ENCODE data around the gene AOPEP. TPM values are rescaled to one million over a fixed set of nuclear protein-coding genes. Genes with fewer than 3 reads are reported as not detected.

Gene AOPEP
- polyA plus RNA-seq, 1 of the 3 experiments (the other 2 are of a cell fraction) = 54.6 TPM

- no peak for TF ChIP-seq MAX (IDR thresholded peaks at IDR 0.05; ENCODE audit: low read depth)
- peak; percentile 29; the same call in 1 of the 2 replicates for TF ChIP-seq TCF12 (IDR thresholded peaks at IDR 0.05)
- TF ChIP-seq USF2 (IDR thresholded peaks at IDR 0.05; ENCODE audit: borderline replicate concordance, low read depth, low read length) = no peak
- peak; percentile 39 for TF ChIP-seq RAD21 (IDR thresholded peaks at IDR 0.05; ENCODE audit: low read length)
- no peak for TF ChIP-seq TAF1 (IDR thresholded peaks at IDR 0.05; ENCODE audit: borderline replicate concordance, low read depth, low read length)
- TF ChIP-seq NRF1 (IDR thresholded peaks at IDR 0.05; ENCODE audit: low read depth, low read length) = no peak
- TF ChIP-seq SMC3 (IDR thresholded peaks at IDR 0.05; ENCODE audit: low read depth, low read length) = no peak
- TF ChIP-seq RCOR1 (IDR thresholded peaks at IDR 0.05; ENCODE audit: low read length) = peak; percentile 86
- no peak for TF ChIP-seq YY1 (IDR thresholded peaks at IDR 0.05; ENCODE audit: low read depth)
- TF ChIP-seq CTCF (IDR thresholded peaks at IDR 0.05) = no peak
- no peak for TF ChIP-seq NFIC (IDR thresholded peaks at IDR 0.05; ENCODE audit: borderline replicate concordance)
- no peak for TF ChIP-seq GABPA (IDR thresholded peaks at IDR 0.05; ENCODE audit: low read depth)
These were observed 182.2 kb downstream of the AOPEP start (continued) for GRCh38 chr9:94908583-94909249.

- no peak for DNase-seq
- Histone ChIP-seq H3K9me2 (no peaks in the 10 kb centered on the region), H3K9me3 (no peaks in the 10 kb centered on the region), H3K79me2 (ENCODE audit: insufficient read depth) (no peaks in the 10 kb centered on the region), H3F3A (replicated peaks; ENCODE audit: insufficient read depth) (peaks cover 32% of the 10 kb centered on the region), H3K4me3 (ENCODE audit: low read depth in 2 of 2, low read length in 1 of 2) (no peak overlapping the region), H2AFZ (ENCODE audit: low read depth) (no peak overlapping the region), H3K4me2 (no peak overlapping the region), H4K20me1 (ENCODE audit: insufficient read depth) (no peaks in the 10 kb centered on the region), H3K4me1 (ENCODE audit: control insufficient read depth in 1 of 2, insufficient read depth in 2 of 2, low read depth in 1 of 2, low read length in 1 of 2) (peaks cover 24 to 82% of the 10 kb centered on the region in 2 experiments), H3K36me3 (replicated peaks in 1 of 2; ENCODE audit: control insufficient read depth in 1 of 2, insufficient read depth in 2 of 2, low read length in 1 of 2) (no peaks in the 10 kb centered on the region), H3K27me3 (ENCODE audit: insufficient read depth) (no peaks in the 10 kb centered on the region), H3K27ac (ENCODE audit: low read depth in 2 of 2, low read length in 1 of 2) (peak overlapping the region; percentile 15 to 97), H3K9ac (no peak overlapping the region)
- CTCF ChIA-PET = interaction anchor here (0.8 to 2.2 kb wide), 3 partner anchors 43 to 228 kb away, joined by 3 to 9 read pairs (median 4); no protein-coding TSS in a partner anchor
- TF ChIP-seq USF2 (IDR thresholded peaks at IDR 0.05; ENCODE audit: borderline replicate concordance, low read depth, low read length) (no peak), REST (IDR thresholded peaks at IDR 0.05; ENCODE audit: low read depth, low read length) (no peak)
- WGBS (ENCODE audit: low lambda C conversion rate) = 73% methylated on average over 10 of the region's 12 CpGs
- POLR2A ChIA-PET = no interaction called here
These were observed 182.9 kb downstream of the AOPEP start for GRCh38 chr9:94909250-94909894.
